Measurements from ENCODE around the gene PIK3CD. TPM values are rescaled to one million over a fixed set of nuclear protein-coding genes. Genes with fewer than 3 reads are reported as not detected.
"Not testable (repeated sequence)": the region's sequence is repeated elsewhere in the genome, so short reads cannot be mapped to it uniquely, and the experiment has no call there.

The PIK3CD gene
- total and polyA plus RNA-seq, 4 donors: 1.8 to 11.3 (median 3.4) TPM

- DNase-seq (ENCODE audit: low spot score): not testable (repeated sequence)
Measured at GRCh38 chr1:9712767-9713166, 61.2 kb downstream of the PIK3CD start.

DNA sequence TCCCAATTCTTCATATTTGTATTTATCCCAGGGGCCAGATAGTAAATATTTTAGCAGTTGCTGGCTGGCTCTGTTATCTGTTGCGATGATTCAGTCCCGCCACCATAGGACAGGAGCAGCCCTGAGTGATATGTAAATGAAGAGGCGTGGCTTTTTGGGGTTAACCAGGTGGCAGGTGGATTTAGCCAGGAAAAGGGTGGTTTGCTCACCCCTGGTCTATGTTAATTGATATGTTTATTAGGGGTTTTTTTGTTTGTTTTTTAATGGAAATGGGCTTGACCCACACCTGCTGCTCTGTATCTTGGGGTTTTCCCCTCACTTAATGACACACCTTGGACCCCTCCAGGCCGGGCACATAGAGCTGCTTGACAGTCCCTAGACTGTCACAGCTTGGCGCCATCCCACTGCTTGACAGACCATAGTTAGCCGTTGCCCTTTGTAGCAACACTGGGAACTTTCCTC, 62.8 kb downstream of the PIK3CD start:
- Histone ChIP-seq H3K27me3 (ENCODE audit: control insufficient read depth in 4 of 4, insufficient read depth in 4 of 4, low read length in 3 of 4) (no peaks in the 10 kb centered on the region), H3K9me3 (ENCODE audit: control insufficient read depth in 4 of 4, low read length in 3 of 4) (no peaks in the 10 kb centered on the region), H3K4me1 (ENCODE audit: control insufficient read depth in 4 of 4, insufficient read depth in 4 of 4, low read length in 3 of 4) (peaks cover 0 to 4% (median 1%) of the 10 kb centered on the region in 4 donors), H3K27ac (ENCODE audit: low read depth in 1 of 2, low read length in 2 of 2) (no peak overlapping the region), H3K4me3 (ENCODE audit: low read depth in 1 of 3, low read length in 3 of 3) (no peak overlapping the region), H3K9ac (ENCODE audit: low read depth in 1 of 2, low read length in 2 of 2) (no peak overlapping the region), H3K36me3 (ENCODE audit: control insufficient read depth in 4 of 4, insufficient read depth in 3 of 4, low read depth in 1 of 4, low read length in 3 of 4) (no peaks in the 10 kb centered on the region)
- TF ChIP-seq FOXA1 (IDR thresholded peaks at IDR 0.05) (no peak), RXRA (IDR thresholded peaks at IDR 0.05) (no peak), RAD21 (IDR thresholded peaks at IDR 0.05) (no peak), FOXA2 (IDR thresholded peaks at IDR 0.05) (no peak), CTCF (IDR thresholded peaks at IDR 0.05; ENCODE audit: low read depth, low read length, missing input control) (no peak), TAF1 (conservative IDR thresholded peaks at IDR 0.05) (no peak), YY1 (IDR thresholded peaks at IDR 0.05) (no peak), NR2F2 (IDR thresholded peaks at IDR 0.05) (no peak), EGR1 (IDR thresholded peaks at IDR 0.05; ENCODE audit: low read depth in 2 of 2) (no peak), GABPA (IDR thresholded peaks at IDR 0.05 in 1 of 2, conservative IDR thresholded peaks at IDR 0.05 in 1 of 2) (no peak), HNF4A (conservative IDR thresholded peaks at IDR 0.05) (no peak), ZBTB33 (IDR thresholded peaks at IDR 0.05) (no peak)
- TF ChIP-seq, protein P1, sequence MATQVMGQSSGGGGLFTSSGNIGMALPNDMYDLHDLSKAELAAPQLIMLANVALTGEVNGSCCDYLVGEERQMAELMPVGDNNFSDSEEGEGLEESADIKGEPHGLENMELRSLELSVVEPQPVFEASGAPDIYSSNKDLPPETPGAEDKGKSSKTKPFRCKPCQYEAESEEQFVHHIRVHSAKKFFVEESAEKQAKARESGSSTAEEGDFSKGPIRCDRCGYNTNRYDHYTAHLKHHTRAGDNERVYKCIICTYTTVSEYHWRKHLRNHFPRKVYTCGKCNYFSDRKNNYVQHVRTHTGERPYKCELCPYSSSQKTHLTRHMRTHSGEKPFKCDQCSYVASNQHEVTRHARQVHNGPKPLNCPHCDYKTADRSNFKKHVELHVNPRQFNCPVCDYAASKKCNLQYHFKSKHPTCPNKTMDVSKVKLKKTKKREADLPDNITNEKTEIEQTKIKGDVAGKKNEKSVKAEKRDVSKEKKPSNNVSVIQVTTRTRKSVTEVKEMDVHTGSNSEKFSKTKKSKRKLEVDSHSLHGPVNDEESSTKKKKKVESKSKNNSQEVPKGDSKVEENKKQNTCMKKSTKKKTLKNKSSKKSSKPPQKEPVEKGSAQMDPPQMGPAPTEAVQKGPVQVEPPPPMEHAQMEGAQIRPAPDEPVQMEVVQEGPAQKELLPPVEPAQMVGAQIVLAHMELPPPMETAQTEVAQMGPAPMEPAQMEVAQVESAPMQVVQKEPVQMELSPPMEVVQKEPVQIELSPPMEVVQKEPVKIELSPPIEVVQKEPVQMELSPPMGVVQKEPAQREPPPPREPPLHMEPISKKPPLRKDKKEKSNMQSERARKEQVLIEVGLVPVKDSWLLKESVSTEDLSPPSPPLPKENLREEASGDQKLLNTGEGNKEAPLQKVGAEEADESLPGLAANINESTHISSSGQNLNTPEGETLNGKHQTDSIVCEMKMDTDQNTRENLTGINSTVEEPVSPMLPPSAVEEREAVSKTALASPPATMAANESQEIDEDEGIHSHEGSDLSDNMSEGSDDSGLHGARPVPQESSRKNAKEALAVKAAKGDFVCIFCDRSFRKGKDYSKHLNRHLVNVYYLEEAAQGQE (IDR thresholded peaks at IDR 0.05): no peak
- no peak for DNase-seq (ENCODE audit: low spot score)
- WGBS: 67% methylated on average over 6 of the region's 6 CpGs

More at GRCh38 chr1:9712767-9713166, 61.2 kb downstream of the PIK3CD start:
- not testable (repeated sequence) for H3K9me3 ChIP-seq (ENCODE audit: control insufficient read depth in 4 of 4, low read length in 3 of 4); H3K4me3 ChIP-seq (ENCODE audit: low read depth in 1 of 3, low read length in 3 of 3); H3K36me3 ChIP-seq (ENCODE audit: control insufficient read depth in 4 of 4, insufficient read depth in 3 of 4, low read depth in 1 of 4, low read length in 3 of 4); H3K27ac ChIP-seq (ENCODE audit: low read depth in 1 of 2, low read length in 2 of 2); H3K27me3 ChIP-seq (ENCODE audit: control insufficient read depth in 4 of 4, insufficient read depth in 4 of 4, low read length in 3 of 4); H3K9ac ChIP-seq (ENCODE audit: low read depth in 1 of 2, low read length in 2 of 2); H3K4me1 ChIP-seq (ENCODE audit: control insufficient read depth in 4 of 4, insufficient read depth in 4 of 4, low read length in 3 of 4)
- 94% methylated on average over 7 of the region's 7 CpGs for WGBS

All from liver (tissue), 9 donors.